Kidney epithelial cell (primary cell): ENCODE results near the gene PAX3. TPM values are rescaled to one million over a fixed set of nuclear protein-coding genes. Genes with fewer than 3 reads are reported as not detected.

Experiments
- DNase-seq: peaks from one replicate; pipeline ENCODE4 v3.0.0-alpha.2; 2010; ENCODE audit warnings: low read depth
- H3K27me3 ChIP-seq: 2 replicates; pipeline ENCODE4 v1.6.0; 2011; ENCODE audit warnings: low read length; ENCODE audit not compliant: control insufficient read depth, insufficient read depth
- H3K36me3 ChIP-seq: 2 replicates; pipeline ENCODE4 v1.5.1; 2011; ENCODE audit warnings: low read length; ENCODE audit not compliant: control insufficient read depth, insufficient read depth
- H3K4me3 ChIP-seq: 2 replicates; pipeline ENCODE4 v1.5.1; 2011; ENCODE audit warnings: low read depth, mild to moderate bottlenecking, control low read depth, low read length
- CTCF ChIP-seq: IDR thresholded peaks from 2 replicates; pipeline ENCODE4 v1.5.1; 2011; ENCODE audit warnings: mild to moderate bottlenecking, moderate library complexity, low read length, control low read depth, inconsistent platforms; ENCODE audit not compliant: insufficient read depth, poor library complexity, severe bottlenecking
- total RNA-seq: library from RNA; depleted of rRNA; stranded (reverse); fragments of >200 nt; gene quantifications from 2 replicates; pipeline ENCODE4 v1.2.3, GENCODE V29; 2015

PAX3 gene
- total RNA-seq, 1 donor from 2014 or later = not detected

- TF ChIP-seq CTCF = no peak
- no peaks in the 10 kb centered on the region for H3K36me3 ChIP-seq
- no peak overlapping the region for H3K4me3 ChIP-seq
- peak; percentile 18 for DNase-seq
- peaks cover 5% of the 10 kb centered on the region for H3K27me3 ChIP-seq
Measured at GRCh38 chr2:222203041-222203440, 95.8 kb downstream of the PAX3 start.

GRCh38 chr2:222196159-222196558 lies 102.6 kb downstream of the PAX3 start:
- no peak for TF ChIP-seq CTCF
- H3K4me3 ChIP-seq = no peak overlapping the region

GRCh38 chr2:222194669-222195068 lies 104.1 kb downstream of the PAX3 start:
- no peaks in the 10 kb centered on the region for H3K36me3 ChIP-seq
- H3K27me3 ChIP-seq = no peaks in the 10 kb centered on the region
- no peak for TF ChIP-seq CTCF
- DNase-seq = no peak
- H3K4me3 ChIP-seq = no peak overlapping the region

More at GRCh38 chr2:222196159-222196558, 102.6 kb downstream of the PAX3 start:
- no peak for DNase-seq
- H3K27me3 ChIP-seq = peaks cover 3% of the 10 kb centered on the region
- no peaks in the 10 kb centered on the region for H3K36me3 ChIP-seq

GRCh38 chr2:222193328-222193983 lies 105.3 kb downstream of the PAX3 start:
- no peak for DNase-seq
- Histone ChIP-seq H3K27me3 (no peaks in the 10 kb centered on the region), H3K4me3 (no peak overlapping the region), H3K36me3 (no peaks in the 10 kb centered on the region)
- TF ChIP-seq CTCF = no peak

GRCh38 chr2:222180619-222181018 lies 118.2 kb downstream of the PAX3 start:
- no peak for DNase-seq
- Histone ChIP-seq H3K4me3 (no peak overlapping the region), H3K27me3 (peaks cover 2% of the 10 kb centered on the region), H3K36me3 (no peaks in the 10 kb centered on the region)
- TF ChIP-seq CTCF = no peak

- Histone ChIP-seq H3K36me3 (no peaks in the 10 kb centered on the region), H3K4me3 (no peak overlapping the region), H3K27me3 (peaks cover 2% of the 10 kb centered on the region)
- DNase-seq = no peak
- TF ChIP-seq CTCF = no peak
Measured at GRCh38 chr2:222179592-222179991, 119.2 kb downstream of the PAX3 start.
